Heart right ventricle (tissue), 16 donors: ENCODE results near the gene COLEC11. TPM values are rescaled to one million over a fixed set of nuclear protein-coding genes. Genes with fewer than 3 reads are reported as not detected.
A peak's percentile ranks its signal among the peaks of the same experiment; 100 is the strongest.

Experiments
- ATAC-seq, 8 donors: fragments of 200-7000 bp; cut with Tn5 transposase; one replicate each; pipeline ENCODE4 v1.9.1; 2020; ENCODE audit warnings: mild to moderate bottlenecking in 8 of 8, moderate library complexity in 8 of 8, moderate number of reproducible peaks in 1 of 8
- DNase-seq, 2 donors: peaks; one replicate each; pipeline ENCODE4 v3.0.0-alpha.2; 2020
- H3K27ac ChIP-seq, 10 donors: fragments of 200-600 bp; sonication (generic) in 2 of 10; one replicate each; pipeline versions ENCODE4 v1.5.0 to v1.8.0; 2020 to 2022; ENCODE audit warnings: mild to moderate bottlenecking in 3 of 10
- H3K27me3 ChIP-seq, 7 donors: fragments of 200-600 bp; one replicate each; pipeline ENCODE4 v1.8.0; 2021 to 2022; ENCODE audit warnings: mild to moderate bottlenecking in 2 of 7
- H3K36me3 ChIP-seq, 9 donors: fragments of 200-600 bp; sonication (generic) in 1 of 9; one replicate each; pipeline versions ENCODE4 v1.5.0 to v1.8.0; 2020 to 2022; ENCODE audit warnings: mild to moderate bottlenecking in 2 of 9
- H3K4me1 ChIP-seq, 9 donors: fragments of 200-600 bp; sonication (generic) in 1 of 9; one replicate each; pipeline versions ENCODE4 v1.5.0 to v1.8.0; 2020 to 2022; ENCODE audit warnings: mild to moderate bottlenecking in 4 of 9
- H3K4me3 ChIP-seq, 10 donors: fragments of 200-600 bp; sonication (generic) in 2 of 10; one replicate each; pipeline versions ENCODE4 v1.5.0 to v1.8.0; 2020 to 2022; ENCODE audit warnings: mild to moderate bottlenecking in 7 of 10, moderate library complexity in 2 of 10
- H3K9me3 ChIP-seq, 11 donors: fragments of 200-600 bp in 10 of 11; sonication (generic) in 2 of 11; one replicate each; pipeline versions ENCODE4 v1.5.0 to v1.8.0; 2013 to 2022; ENCODE audit warnings: mild to moderate bottlenecking in 2 of 11, control low read depth in 1 of 11, moderate library complexity in 1 of 11
- WGBS, 2 donors: extraction: QIAGEN DNeasy Blood & Tissue Kit; methylation state at CpG; one replicate each; pipeline ENCODE4 v1.1.7; 2013; ENCODE audit warnings: inconsistent platforms in 1 of 2; 5-methylcytosine and 5-hydroxymethylcytosine counted together
- intact Hi-C, 10 donors: fragments of 100-400 bp; cut with DNase I; formaldehyde crosslinking; loops; one replicate each; pipeline versions ENCODE4 v1.11.1 to v1.14.2; 2022
- polyA plus RNA-seq, 2 donors: library from polyadenylated mRNA; stranded (reverse); fragments of 200-250 nt; gene quantifications; one replicate each; pipeline ENCODE4 v1.2.3, GENCODE V29; 2013
- total RNA-seq, 10 donors: library from RNA; stranded (reverse); fragmentation: NEBNext Ultra II Directional in 3 of 10; extraction: Animal tissue kit (Norgen Biotek cat#: 25700) in 3 of 10; gene quantifications; one replicate each; pipeline versions ENCODE4 v1.2.1 to v1.2.4, GENCODE V29; 2021 to 2023
- TF ChIP-seq, protein P1 (sequence below), 9 donors: fragments of 200-600 bp; sonication (generic) in 2 of 9; IDR thresholded peaks; one replicate each; pipeline versions ENCODE4 v1.5.0 to v1.8.0; 2021 to 2022; ENCODE audit warnings: antibody characterized with exemption in 9 of 9, mild to moderate bottlenecking in 5 of 9, moderate library complexity in 1 of 9
- donor health status: Arrhythmogenic right ventricular cardiomyopathy.
- donor health status: ischemic (EF 13 %, LVEDD 7.1; RV severe dilation, severe dysfunction).
- donor health status: healthy with polysubstance abuse.
- donor health status: DM: no; HTN: yes; CAD: no.
- donor health status: DM: no; HTN: no; CAD: no.
- donor health status: ischemic (EF 25% LVEDD 6.9; RV normal size, moderate dysfunction).
- donor health status: ischemic (EF 25% LVEDD 5.7; RV mildly dilated, moderate dysfunction).
- donor health status: healthy.
- donor health status: DM: yes; HTN: yes; CAD: no.
- donor health status: Ischemic cardiomyopathy.
- donor health status: ischemic (EF 35%, LVEDD 5.7; RV mildly dilated, moderate dysfunction).
- donor health status: nonischemic (EF 11% LVEDD 7.7; RV severe dilation, severe dysfunction).
- donor health status: DM: yes; HTN: yes; CAD: no.
- donor health status: PGD.
- donor health status: ischemic (EF 29% LVEDD 5.4; RV normal size, mild dysfunction).
- donor health status: nonischemic (EF 23%, LVEDD 6.1; RV moderate dilation, normal function).

Gene COLEC11
- total and polyA plus RNA-seq, 12 donors = 2.0 to 26.7 (median 5.2) TPM

GRCh38 chr2:3622967-3623366 is 28.1 kb downstream of the COLEC11 start:
- WGBS, 2 donors = 92 to 96% methylated on average over 1 of the region's 1 CpG
- ATAC-seq = no peak
- no peak for DNase-seq
- Histone ChIP-seq H3K27ac (no peak overlapping the region), H3K36me3 (no peaks in the 10 kb centered on the region), H3K9me3 (peaks cover 0 to 15% (median 2%) of the 10 kb centered on the region in 11 donors), H3K27me3 (no peaks in the 10 kb centered on the region), H3K4me3 (no peak overlapping the region), H3K4me1 (peaks cover 0 to 14% (median 12%) of the 10 kb centered on the region in 9 donors)
- TF ChIP-seq, protein P1, sequence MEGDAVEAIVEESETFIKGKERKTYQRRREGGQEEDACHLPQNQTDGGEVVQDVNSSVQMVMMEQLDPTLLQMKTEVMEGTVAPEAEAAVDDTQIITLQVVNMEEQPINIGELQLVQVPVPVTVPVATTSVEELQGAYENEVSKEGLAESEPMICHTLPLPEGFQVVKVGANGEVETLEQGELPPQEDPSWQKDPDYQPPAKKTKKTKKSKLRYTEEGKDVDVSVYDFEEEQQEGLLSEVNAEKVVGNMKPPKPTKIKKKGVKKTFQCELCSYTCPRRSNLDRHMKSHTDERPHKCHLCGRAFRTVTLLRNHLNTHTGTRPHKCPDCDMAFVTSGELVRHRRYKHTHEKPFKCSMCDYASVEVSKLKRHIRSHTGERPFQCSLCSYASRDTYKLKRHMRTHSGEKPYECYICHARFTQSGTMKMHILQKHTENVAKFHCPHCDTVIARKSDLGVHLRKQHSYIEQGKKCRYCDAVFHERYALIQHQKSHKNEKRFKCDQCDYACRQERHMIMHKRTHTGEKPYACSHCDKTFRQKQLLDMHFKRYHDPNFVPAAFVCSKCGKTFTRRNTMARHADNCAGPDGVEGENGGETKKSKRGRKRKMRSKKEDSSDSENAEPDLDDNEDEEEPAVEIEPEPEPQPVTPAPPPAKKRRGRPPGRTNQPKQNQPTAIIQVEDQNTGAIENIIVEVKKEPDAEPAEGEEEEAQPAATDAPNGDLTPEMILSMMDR (IDR thresholded peaks at IDR 0.05) = no peak
- intact Hi-C loops = no loop called here

DNA sequence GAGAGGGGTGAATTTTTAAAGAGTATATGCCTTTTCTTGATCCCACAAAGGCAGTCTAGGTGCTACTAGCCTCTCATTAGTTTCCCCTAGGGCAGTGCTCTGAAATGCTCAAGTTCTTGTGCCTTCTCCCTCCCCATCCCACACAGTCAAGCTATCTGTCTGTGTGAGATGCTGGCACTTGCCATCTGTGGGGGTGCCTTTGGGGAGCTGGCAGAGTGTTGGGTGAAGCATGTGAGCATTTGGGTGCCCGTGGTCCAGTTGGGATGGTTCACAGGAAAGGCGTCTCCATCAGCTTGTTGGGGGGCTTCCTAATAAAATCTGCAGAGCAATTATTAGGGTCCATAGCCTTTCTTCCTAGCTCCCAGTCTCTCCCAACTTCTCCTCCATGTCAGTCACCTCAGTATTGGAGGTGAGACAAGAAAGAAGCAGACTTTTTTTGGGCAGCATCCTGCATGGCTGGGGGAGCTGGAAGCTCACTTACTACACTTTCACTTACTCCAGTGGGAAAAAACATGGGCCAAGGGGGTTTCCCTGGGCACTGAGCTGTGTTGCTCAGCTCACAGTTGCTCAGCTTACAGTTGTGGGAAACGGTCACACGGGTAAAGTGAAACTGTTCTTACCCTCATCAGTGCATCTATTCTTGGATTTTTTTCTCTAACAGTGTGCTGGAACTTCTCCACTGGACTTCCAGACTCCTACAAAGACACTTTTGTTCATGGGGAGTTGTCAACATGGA is 29.3 kb downstream of the COLEC11 start:
- Histone ChIP-seq H3K36me3 (no peaks in the 10 kb centered on the region), H3K4me1 (peaks cover 2 to 25% (median 12%) of the 10 kb centered on the region in 9 donors), H3K27me3 (no peaks in the 10 kb centered on the region), H3K27ac (no peak overlapping the region), H3K9me3 (peaks cover 0 to 15% (median 2%) of the 10 kb centered on the region in 11 donors), H3K4me3 (no peak overlapping the region)
- TF ChIP-seq, protein P1 (IDR thresholded peaks at IDR 0.05) = no peak
- intact Hi-C loops = no loop called here
- no peak for ATAC-seq
- WGBS, 2 donors = 79 to 92% methylated on average over 4 of the region's 4 CpGs
- DNase-seq = peak in 1 of 2 donors; percentile 1

DNA sequence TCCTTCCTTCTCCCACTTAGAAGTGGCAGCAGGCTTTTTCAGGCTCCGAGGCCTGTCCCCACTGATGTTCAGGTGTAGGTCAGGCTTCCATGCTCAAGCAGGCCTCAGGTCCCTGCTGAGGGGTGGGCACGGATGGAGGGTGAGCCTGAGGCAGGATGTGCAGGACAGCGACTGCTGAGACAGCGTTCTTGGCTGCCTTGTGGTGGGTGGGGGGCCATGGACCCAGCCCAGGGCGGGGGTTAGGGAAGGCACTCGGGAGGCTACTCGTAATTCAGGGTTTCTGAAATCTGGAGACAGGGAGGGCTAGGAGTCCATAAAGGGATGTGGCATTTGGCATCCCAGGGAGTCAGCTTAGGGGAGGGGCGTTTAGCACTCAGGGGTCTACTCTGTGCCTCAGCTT is 30.3 kb downstream of the COLEC11 start:
- H3K4me1 ChIP-seq = peaks cover 2 to 27% (median 12%) of the 10 kb centered on the region in 9 donors
- WGBS, 2 donors = 93 to 97% methylated on average over 8 of the region's 8 CpGs
- no peak overlapping the region for H3K27ac ChIP-seq
- TF ChIP-seq, protein P1 (IDR thresholded peaks at IDR 0.05) = no peak
- no peak overlapping the region for H3K4me3 ChIP-seq
- no peak for ATAC-seq
- no peaks in the 10 kb centered on the region for H3K27me3 ChIP-seq
- intact Hi-C loops = loop anchor here in 3 of 10 donors (5.0 kb wide), 2 partner anchors 33 to 38 kb away; no protein-coding TSS in a partner anchor
- H3K9me3 ChIP-seq = peaks cover 0 to 15% (median 2%) of the 10 kb centered on the region in 11 donors
- peak in 1 of 2 donors; percentile 1 for DNase-seq
- no peaks in the 10 kb centered on the region for H3K36me3 ChIP-seq

DNA sequence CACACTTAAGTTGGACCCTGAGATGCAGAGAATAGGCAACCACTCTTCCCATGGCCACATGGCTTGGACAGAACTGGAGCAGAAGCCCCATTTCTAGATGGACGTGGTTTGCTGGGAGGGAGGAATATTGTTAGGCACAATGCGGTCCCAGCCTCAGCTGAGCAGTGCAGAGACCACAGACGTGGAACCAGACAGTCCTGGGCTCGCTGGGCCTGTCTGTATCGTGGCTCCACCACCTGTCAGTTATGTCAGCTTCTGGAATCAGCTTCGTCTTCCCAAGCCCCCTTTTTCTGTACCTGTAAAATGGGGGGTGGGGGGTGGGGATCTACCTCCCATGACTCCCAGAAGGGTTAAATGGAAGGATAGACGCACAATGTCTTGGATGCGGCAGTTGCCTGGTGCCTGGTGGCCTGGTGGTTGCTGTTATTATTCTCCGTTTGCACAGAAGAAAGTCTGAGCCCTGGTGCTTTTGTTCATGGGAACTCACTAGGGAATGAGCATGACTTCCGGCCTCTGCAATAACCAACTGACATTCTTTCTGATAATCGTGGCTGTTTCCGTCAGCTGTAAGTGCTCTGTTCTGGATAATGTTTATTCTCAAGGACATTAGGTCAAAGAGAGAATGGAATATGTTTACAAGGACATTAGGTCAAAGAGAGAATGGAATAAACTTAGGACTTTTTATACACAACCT is 31.4 kb downstream of the COLEC11 start:
- H3K27me3 ChIP-seq = no peaks in the 10 kb centered on the region
- no peak overlapping the region for H3K4me3 ChIP-seq
- peak; percentile 62 to 89 (median 79) for ATAC-seq
- H3K9me3 ChIP-seq = peaks cover 0 to 15% (median 2%) of the 10 kb centered on the region in 11 donors
- TF ChIP-seq, protein P1 (IDR thresholded peaks at IDR 0.05) = no peak
- no peaks in the 10 kb centered on the region for H3K36me3 ChIP-seq
- H3K27ac ChIP-seq = peak overlapping the region in 9 of 10 donors; percentile 56 to 82 (median 73)
- intact Hi-C loops = loop anchor here in 3 of 10 donors (5.0 kb wide), 2 partner anchors 34 to 39 kb away; no protein-coding TSS in a partner anchor
- WGBS, 2 donors = 40 to 42% methylated on average over 12 of the region's 12 CpGs
- H3K4me1 ChIP-seq = peaks cover 2 to 27% (median 12%) of the 10 kb centered on the region in 9 donors
- peak in 1 of 2 donors; percentile 31 for DNase-seq
